MM.1S (cell line): Measurements from ENCODE around the gene PXYLP1.
A peak's percentile ranks its signal among the peaks of the same experiment; 100 is the strongest.

Experiments
- DNase-seq: peaks from one replicate; pipeline ENCODE4 v3.0.0-alpha.2; 2015
- H2AFZ ChIP-seq: fragments of 300-600 bp; sonication (generic); 2 replicates; pipeline ENCODE4 v1.6.0; 2016; ENCODE audit warnings: antibody characterized with exemption, low read length
- H3F3A ChIP-seq: fragments of 300-600 bp; sonication (generic); 2 replicates; pipeline ENCODE4 v1.6.1; 2016; ENCODE audit warnings: mild to moderate bottlenecking, antibody characterized with exemption, low read length, moderate library complexity, mixed read lengths; ENCODE audit not compliant: insufficient read depth
- H3K27ac ChIP-seq: fragments of 300-600 bp; sonication (generic); 2 replicates; pipeline ENCODE4 v1.5.1; 2016; ENCODE audit warnings: mild to moderate bottlenecking, low read length
- H3K27me3 ChIP-seq: fragments of 300-600 bp; sonication (generic); replicated peaks from 2 replicates; pipeline ENCODE4 v1.6.0; 2016; ENCODE audit warnings: low read length; ENCODE audit not compliant: insufficient read depth
- H3K36me3 ChIP-seq: fragments of 300-600 bp; sonication (generic); replicated peaks from 2 replicates; pipeline ENCODE4 v1.6.1; 2016; ENCODE audit warnings: mild to moderate bottlenecking, low read length, mixed read lengths; ENCODE audit not compliant: insufficient read depth
- H3K4me1 ChIP-seq: fragments of 300-600 bp; sonication (generic); 2 replicates; pipeline ENCODE4 v1.6.1; 2016; ENCODE audit warnings: low read length, mixed read lengths
- H3K4me2 ChIP-seq: fragments of 300-600 bp; sonication (generic); 2 replicates; pipeline ENCODE4 v1.6.0; 2016; ENCODE audit warnings: low read depth, low read length
- H3K4me3 ChIP-seq: fragments of 300-600 bp; sonication (generic); 2 replicates; pipeline ENCODE4 v1.5.1; 2016; ENCODE audit warnings: low read length, mixed read lengths
- H3K79me2 ChIP-seq: fragments of 300-600 bp; sonication (generic); 2 replicates; pipeline ENCODE4 v1.6.1; 2016; ENCODE audit warnings: mixed run types, low read length, mixed read lengths
- H3K9ac ChIP-seq: fragments of 300-600 bp; sonication (generic); 2 replicates; pipeline ENCODE4 v1.6.1; 2016; ENCODE audit warnings: low read length, mixed read lengths
- H3K9me2 ChIP-seq: fragments of 300-600 bp; sonication (generic); replicated peaks from 2 replicates; pipeline ENCODE4 v1.6.1; 2016; ENCODE audit warnings: mild to moderate bottlenecking, low read length, mixed read lengths; ENCODE audit not compliant: insufficient read depth
- H3K9me3 ChIP-seq: fragments of 300-600 bp; sonication (generic); replicated peaks from 2 replicates; pipeline ENCODE4 v1.6.1; 2016; ENCODE audit warnings: mild to moderate bottlenecking, low read length, mixed read lengths; ENCODE audit not compliant: insufficient read depth
- H4K20me1 ChIP-seq: fragments of 300-600 bp; sonication (generic); 2 replicates; pipeline ENCODE4 v1.6.1; 2016; ENCODE audit warnings: mild to moderate bottlenecking, low read length, moderate library complexity, mixed read lengths; ENCODE audit not compliant: insufficient read depth
- EZH2 ChIP-seq: fragments of 300-600 bp; sonication (generic); optimal IDR thresholded peaks from 2 replicates; pipeline ENCODE3; 2017; ENCODE audit warnings: low read depth, mild to moderate bottlenecking, antibody characterized with exemption, low read length, mixed read lengths
- EZH2phosphoT487 ChIP-seq: fragments of 300-600 bp; sonication (generic); IDR thresholded peaks from 2 replicates; pipeline ENCODE4 v1.6.1; 2018; ENCODE audit warnings: antibody characterized with exemption, low read length
- TF ChIP-seq, protein P1 (sequence below): fragments of 300-600 bp; sonication (generic); IDR thresholded peaks from 2 replicates; pipeline ENCODE4 v1.5.1; 2016; ENCODE audit warnings: antibody characterized with exemption, low read length, mixed read lengths

Gene PXYLP1, protein sequence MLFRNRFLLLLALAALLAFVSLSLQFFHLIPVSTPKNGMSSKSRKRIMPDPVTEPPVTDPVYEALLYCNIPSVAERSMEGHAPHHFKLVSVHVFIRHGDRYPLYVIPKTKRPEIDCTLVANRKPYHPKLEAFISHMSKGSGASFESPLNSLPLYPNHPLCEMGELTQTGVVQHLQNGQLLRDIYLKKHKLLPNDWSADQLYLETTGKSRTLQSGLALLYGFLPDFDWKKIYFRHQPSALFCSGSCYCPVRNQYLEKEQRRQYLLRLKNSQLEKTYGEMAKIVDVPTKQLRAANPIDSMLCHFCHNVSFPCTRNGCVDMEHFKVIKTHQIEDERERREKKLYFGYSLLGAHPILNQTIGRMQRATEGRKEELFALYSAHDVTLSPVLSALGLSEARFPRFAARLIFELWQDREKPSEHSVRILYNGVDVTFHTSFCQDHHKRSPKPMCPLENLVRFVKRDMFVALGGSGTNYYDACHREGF

DNA sequence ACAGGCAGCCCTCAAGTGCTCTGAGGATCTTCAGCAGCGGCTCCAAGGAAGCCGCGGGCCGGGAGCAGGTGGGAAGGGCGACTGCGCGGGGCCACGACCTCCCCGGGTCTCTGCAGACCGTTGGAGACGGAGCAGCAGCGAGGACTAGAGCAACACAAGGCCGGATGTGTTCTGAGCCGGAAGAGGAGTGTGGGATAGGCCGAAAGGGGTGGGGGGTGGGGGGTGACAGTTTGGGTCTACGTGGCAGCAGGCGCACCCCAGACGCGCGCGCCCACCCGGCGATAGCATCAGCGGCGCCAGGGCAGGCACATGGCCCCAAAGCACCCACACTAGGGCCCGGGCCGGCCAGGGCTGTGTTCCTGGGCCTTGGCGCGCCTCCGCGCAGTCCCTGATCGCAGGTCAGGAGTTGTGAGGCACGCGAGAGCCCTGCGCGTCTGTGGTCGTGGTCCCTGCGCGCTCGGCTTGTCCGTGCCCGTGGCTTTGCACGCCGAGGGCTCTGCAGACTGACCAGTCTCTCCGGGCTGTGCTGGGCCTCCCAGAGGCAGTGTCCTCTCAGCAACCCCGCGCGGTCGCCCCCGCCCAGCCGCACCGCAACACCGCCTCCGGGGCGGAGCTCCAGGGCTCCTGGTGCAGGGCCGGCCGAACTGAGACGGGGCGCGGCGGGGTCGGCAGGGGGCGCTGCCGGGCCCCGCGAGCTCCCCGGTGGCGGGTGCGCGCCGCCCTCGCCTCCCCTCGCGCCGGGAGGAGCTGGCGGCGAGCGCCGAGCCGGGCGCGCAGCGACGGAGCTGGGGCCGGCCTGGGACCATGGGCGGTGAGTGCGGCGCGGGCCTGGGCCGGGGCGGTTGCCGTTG, at the start of gene PXYLP1:
PXYLP1 (plus strand) TSS at position 725 of the 851 bp plus-strand sequence. CDS start 28,351 bp downstream, outside the sequence.
- H3K9ac ChIP-seq: peak within 1 kb of the TSS; percentile 66
- TF ChIP-seq, protein P1, sequence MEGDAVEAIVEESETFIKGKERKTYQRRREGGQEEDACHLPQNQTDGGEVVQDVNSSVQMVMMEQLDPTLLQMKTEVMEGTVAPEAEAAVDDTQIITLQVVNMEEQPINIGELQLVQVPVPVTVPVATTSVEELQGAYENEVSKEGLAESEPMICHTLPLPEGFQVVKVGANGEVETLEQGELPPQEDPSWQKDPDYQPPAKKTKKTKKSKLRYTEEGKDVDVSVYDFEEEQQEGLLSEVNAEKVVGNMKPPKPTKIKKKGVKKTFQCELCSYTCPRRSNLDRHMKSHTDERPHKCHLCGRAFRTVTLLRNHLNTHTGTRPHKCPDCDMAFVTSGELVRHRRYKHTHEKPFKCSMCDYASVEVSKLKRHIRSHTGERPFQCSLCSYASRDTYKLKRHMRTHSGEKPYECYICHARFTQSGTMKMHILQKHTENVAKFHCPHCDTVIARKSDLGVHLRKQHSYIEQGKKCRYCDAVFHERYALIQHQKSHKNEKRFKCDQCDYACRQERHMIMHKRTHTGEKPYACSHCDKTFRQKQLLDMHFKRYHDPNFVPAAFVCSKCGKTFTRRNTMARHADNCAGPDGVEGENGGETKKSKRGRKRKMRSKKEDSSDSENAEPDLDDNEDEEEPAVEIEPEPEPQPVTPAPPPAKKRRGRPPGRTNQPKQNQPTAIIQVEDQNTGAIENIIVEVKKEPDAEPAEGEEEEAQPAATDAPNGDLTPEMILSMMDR: peak; percentile 37
- TF ChIP-seq EZH2 (no peak), EZH2phosphoT487 (no peak)
- H3K27ac ChIP-seq: no peak within 1 kb of the TSS; the same call in 1 of the 2 replicates
- no peaks in the 10 kb centered on the region for H3K36me3 ChIP-seq
- peaks cover 21% of the 10 kb centered on the region for H3K4me1 ChIP-seq
- H3K4me2 ChIP-seq: peak within 1 kb of the TSS; percentile 87
- peak within 1 kb of the TSS; percentile 78 for H3K4me3 ChIP-seq
- H3K79me2 ChIP-seq: no peaks in the 10 kb centered on the region
- DNase-seq: peak; percentile 90
- peak within 1 kb of the TSS; percentile 88 for H2AFZ ChIP-seq
- H4K20me1 ChIP-seq: no peaks in the 10 kb centered on the region
- H3K9me3 ChIP-seq: no peaks in the 10 kb centered on the region
- no peaks in the 10 kb centered on the region for H3K27me3 ChIP-seq
- no peaks in the 10 kb centered on the region for H3F3A ChIP-seq
- no peaks in the 10 kb centered on the region for H3K9me2 ChIP-seq

DNA sequence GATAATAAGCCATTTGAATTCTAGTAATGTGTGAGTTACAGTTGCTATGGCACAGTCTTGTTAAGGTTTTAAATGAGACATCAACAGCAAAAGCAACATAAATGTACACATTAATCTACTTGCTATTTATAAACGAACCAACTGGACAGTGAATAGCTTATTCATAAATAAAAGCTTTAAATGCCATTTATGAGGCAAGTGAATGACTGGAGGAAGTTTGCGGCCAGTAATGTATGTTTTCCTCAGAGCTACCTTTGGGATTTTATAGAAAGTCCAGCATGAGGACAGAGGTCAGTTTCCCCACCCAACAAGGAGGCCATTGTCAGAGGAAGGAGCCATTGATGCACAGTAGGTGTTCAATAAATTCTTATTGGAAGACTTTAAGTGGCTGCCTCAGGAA, 48.0 kb upstream of the PXYLP1 start:
- no peaks in the 10 kb centered on the region for H4K20me1 ChIP-seq
- H3K4me2 ChIP-seq: no peak overlapping the region
- H3K4me1 ChIP-seq: no peaks in the 10 kb centered on the region
- H3K9ac ChIP-seq: no peak overlapping the region
- H3K27ac ChIP-seq: no peak overlapping the region
- no peaks in the 10 kb centered on the region for H3K9me2 ChIP-seq
- H2AFZ ChIP-seq: no peak overlapping the region
- H3K9me3 ChIP-seq: no peaks in the 10 kb centered on the region
- H3F3A ChIP-seq: no peaks in the 10 kb centered on the region
- H3K36me3 ChIP-seq: no peaks in the 10 kb centered on the region
- TF ChIP-seq, protein P1: no peak
- TF ChIP-seq EZH2phosphoT487: no peak
- TF ChIP-seq EZH2: no peak
- no peaks in the 10 kb centered on the region for H3K27me3 ChIP-seq
- H3K79me2 ChIP-seq: no peaks in the 10 kb centered on the region
- no peak for DNase-seq
- no peak overlapping the region for H3K4me3 ChIP-seq

DNA sequence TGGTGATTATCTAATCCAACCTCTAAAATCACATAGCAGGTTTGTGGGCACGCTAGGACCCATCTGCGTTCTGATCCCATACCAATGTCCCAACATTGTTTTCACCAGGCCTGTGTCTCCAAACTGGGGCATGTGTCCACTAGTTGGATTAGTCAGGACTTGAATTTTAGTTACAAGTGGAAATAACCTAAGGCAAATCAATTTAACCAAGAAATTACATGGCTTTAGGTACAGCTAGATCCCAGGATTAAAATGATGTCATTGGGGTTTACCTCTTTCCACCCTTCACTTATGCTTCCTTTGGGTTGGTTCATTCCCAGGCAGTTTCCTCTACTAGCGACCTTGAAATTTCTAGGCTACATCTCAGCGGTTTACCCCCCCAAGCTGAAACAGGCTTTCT, 47.2 kb upstream of the PXYLP1 start:
- no peaks in the 10 kb centered on the region for H3K4me1 ChIP-seq
- H3F3A ChIP-seq: no peaks in the 10 kb centered on the region
- TF ChIP-seq EZH2phosphoT487 (no peak), EZH2 (no peak)
- TF ChIP-seq, protein P1: no peak

More for the DNA sequence above, 47.2 kb upstream of the PXYLP1 start:
- Histone ChIP-seq H3K27ac (no peak overlapping the region), H3K27me3 (no peaks in the 10 kb centered on the region), H3K9me2 (no peaks in the 10 kb centered on the region), H3K4me2 (no peak overlapping the region), H2AFZ (no peak overlapping the region), H3K36me3 (no peaks in the 10 kb centered on the region), H3K4me3 (no peak overlapping the region), H3K9me3 (no peaks in the 10 kb centered on the region), H4K20me1 (no peaks in the 10 kb centered on the region), H3K9ac (no peak overlapping the region), H3K79me2 (no peaks in the 10 kb centered on the region)
- no peak for DNase-seq
